ENCODE measurements around the gene LHX8. TPM values are rescaled to one million over a fixed set of nuclear protein-coding genes. Genes with fewer than 3 reads are reported as not detected.
A peak's percentile ranks its signal among the peaks of the same experiment; 100 is the strongest.

LHX8 gene
- total and polyA plus RNA-seq, 2 donors (not counting 3 experiments of a cell fraction or from before 2014, with no cell fraction given): not detected

DNA sequence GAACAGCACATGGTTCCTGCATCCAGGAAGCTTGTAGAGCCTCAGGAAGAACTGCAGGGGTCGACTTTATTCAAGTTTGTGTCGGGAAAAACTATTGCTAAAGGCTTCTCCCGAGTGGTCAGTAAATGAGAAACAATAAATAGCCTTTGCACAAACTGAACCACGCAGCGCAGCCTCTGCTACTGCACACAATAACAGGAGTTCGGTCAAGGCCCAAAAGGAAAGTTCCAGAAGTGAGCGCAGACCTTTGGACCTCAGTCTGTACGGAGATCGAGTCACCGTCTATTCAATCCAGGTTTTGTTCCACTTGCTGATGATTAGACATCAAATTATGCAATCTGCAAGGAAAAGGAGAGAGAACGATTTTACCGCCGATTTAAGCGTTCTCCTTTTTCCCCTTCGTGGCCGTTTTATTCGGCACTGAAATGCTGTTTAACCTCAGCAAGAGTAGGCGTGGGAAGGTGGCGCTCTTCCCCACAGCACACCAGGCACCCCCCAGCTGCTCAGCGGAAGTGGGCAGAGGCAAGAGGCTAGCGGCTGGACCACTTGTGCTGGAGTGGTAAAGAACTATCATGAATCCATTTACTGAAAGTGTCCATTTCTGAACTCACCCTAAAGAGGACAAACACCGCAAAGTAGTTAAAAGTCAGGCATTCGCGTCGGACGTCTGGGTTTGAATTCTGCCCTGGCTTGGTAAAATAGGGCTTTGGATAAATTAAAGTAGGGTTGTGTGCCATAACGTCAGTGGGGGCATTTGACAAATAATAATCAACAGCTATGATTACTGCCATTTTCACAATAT is 6.1 kb upstream of the LHX8 start:
- DNase-seq (ENCODE audit: low read depth, low spot score) (no peak), FAIRE-seq (no peak)
- H3K36me3 ChIP-seq (ENCODE audit: control insufficient read depth in 2 of 2, extremely low read depth in 1 of 2, insufficient read depth in 2 of 2, low read length in 2 of 2): no peaks in the 10 kb centered on the region
- no peak overlapping the region for H2AFZ ChIP-seq (ENCODE audit: low read depth, low read length)
- H3K27ac ChIP-seq (ENCODE audit: insufficient read depth, low read depth, low read length): no peak overlapping the region
- intact Hi-C loops (cut with micrococcal nuclease) (no loop called here), dilution Hi-C loops (cut with MboI; ENCODE audit: extremely low pct_ligation_motif_present, low sequenced_read_pairs) (no loop called here)
- CTCF ChIA-PET: no interaction called here
- H4K20me1 ChIP-seq (replicated peaks; ENCODE audit: control insufficient read depth, extremely low read depth, insufficient read depth, low read length): no peaks in the 10 kb centered on the region
- peaks cover 86 to 98% of the 10 kb centered on the region in 2 experiments for H3K27me3 ChIP-seq (ENCODE audit: control insufficient read depth in 2 of 2, insufficient read depth in 2 of 2, low read length in 2 of 2)
- no peak overlapping the region for H3K4me2 ChIP-seq (ENCODE audit: insufficient read depth, low read length)
- no peak overlapping the region for H3K9ac ChIP-seq (replicated peaks; ENCODE audit: extremely low read depth, insufficient read depth, low read length)
- no peak overlapping the region for H3K4me3 ChIP-seq (replicated peaks in 1 of 3; ENCODE audit: insufficient read depth in 1 of 3, low read depth in 1 of 3, low read length in 3 of 3)
- TF ChIP-seq JUN (IDR thresholded peaks at IDR 0.05; ENCODE audit: borderline replicate concordance, insufficient read depth, insufficient read length, low read depth) (no peak), GATA2 (IDR thresholded peaks at IDR 0.05; ENCODE audit: insufficient read depth, insufficient read length, low read depth, low read length) (no peak), EZH2 (IDR thresholded peaks at IDR 0.05; ENCODE audit: borderline replicate concordance, low read depth, low read length, severe bottlenecking) (peak; percentile 65), MYC (IDR thresholded peaks at IDR 0.05; ENCODE audit: low read depth, low read length) (no peak)
- TF ChIP-seq, protein P1, sequence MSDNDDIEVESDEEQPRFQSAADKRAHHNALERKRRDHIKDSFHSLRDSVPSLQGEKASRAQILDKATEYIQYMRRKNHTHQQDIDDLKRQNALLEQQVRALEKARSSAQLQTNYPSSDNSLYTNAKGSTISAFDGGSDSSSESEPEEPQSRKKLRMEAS (IDR thresholded peaks at IDR 0.05; ENCODE audit: insufficient read depth, insufficient read length): no peak
- no peaks in the 10 kb centered on the region for H3K4me1 ChIP-seq (ENCODE audit: control insufficient read depth, extremely low read depth, insufficient read depth, low read length)
- POLR2A ChIA-PET: no interaction called here
- H3K79me2 ChIP-seq (ENCODE audit: control insufficient read depth, insufficient read depth, low read length): no peaks in the 10 kb centered on the region
- no peaks in the 10 kb centered on the region for H3K9me3 ChIP-seq (replicated peaks; ENCODE audit: control insufficient read depth, insufficient read depth, low read length)
- no peaks in the 10 kb centered on the region for H3K9me1 ChIP-seq (replicated peaks; ENCODE audit: control insufficient read depth, extremely low read depth, insufficient read depth, low read length)
- no TSS peak for BruUV-seq (replicated peaks)

DNA sequence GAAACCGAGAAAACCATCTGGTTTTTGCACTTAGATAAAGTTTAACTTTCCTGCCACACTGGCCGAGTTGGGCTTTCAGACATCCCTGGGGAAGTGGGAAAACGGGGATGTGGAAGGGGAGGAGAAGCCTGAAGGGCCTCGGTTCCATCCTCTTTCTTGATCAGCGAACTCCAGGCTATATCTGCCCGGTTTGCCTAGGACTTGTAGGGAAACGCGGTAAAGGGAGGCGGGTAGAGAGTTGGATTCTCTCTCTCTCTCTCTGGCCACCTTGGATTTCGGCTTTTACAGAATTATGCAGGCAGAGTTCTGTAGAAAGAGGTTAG is 4.6 kb upstream of the LHX8 start:
- CTCF ChIA-PET: interaction anchor here (1.3 kb wide), 1 partner anchor 137 kb away, joined by 3 read pairs; no protein-coding TSS in a partner anchor
- peaks cover 95 to 99% of the 10 kb centered on the region in 2 experiments for H3K27me3 ChIP-seq (ENCODE audit: control insufficient read depth in 2 of 2, insufficient read depth in 2 of 2, low read length in 2 of 2)
- TF ChIP-seq, protein P2, sequence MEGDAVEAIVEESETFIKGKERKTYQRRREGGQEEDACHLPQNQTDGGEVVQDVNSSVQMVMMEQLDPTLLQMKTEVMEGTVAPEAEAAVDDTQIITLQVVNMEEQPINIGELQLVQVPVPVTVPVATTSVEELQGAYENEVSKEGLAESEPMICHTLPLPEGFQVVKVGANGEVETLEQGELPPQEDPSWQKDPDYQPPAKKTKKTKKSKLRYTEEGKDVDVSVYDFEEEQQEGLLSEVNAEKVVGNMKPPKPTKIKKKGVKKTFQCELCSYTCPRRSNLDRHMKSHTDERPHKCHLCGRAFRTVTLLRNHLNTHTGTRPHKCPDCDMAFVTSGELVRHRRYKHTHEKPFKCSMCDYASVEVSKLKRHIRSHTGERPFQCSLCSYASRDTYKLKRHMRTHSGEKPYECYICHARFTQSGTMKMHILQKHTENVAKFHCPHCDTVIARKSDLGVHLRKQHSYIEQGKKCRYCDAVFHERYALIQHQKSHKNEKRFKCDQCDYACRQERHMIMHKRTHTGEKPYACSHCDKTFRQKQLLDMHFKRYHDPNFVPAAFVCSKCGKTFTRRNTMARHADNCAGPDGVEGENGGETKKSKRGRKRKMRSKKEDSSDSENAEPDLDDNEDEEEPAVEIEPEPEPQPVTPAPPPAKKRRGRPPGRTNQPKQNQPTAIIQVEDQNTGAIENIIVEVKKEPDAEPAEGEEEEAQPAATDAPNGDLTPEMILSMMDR (IDR thresholded peaks at IDR 0.05; ENCODE audit: extremely low read depth in 1 of 2, insufficient read depth in 1 of 2, low read depth in 1 of 2, low read length in 2 of 2): no peak
- TF ChIP-seq FOS (IDR thresholded peaks at IDR 0.05; ENCODE audit: borderline replicate concordance, insufficient read depth, low read length): no peak
- TF ChIP-seq GATA2 (IDR thresholded peaks at IDR 0.05; ENCODE audit: insufficient read depth, insufficient read length, low read depth, low read length): no peak
- no peak for TF ChIP-seq POLR2A (IDR thresholded peaks at IDR 0.05; ENCODE audit: low read depth, low read length)
- TF ChIP-seq MYC (IDR thresholded peaks at IDR 0.05; ENCODE audit: low read depth, low read length): no peak
- TF ChIP-seq, protein P1 (IDR thresholded peaks at IDR 0.05; ENCODE audit: insufficient read depth, insufficient read length): no peak
- no peak for TF ChIP-seq JUN (IDR thresholded peaks at IDR 0.05; ENCODE audit: borderline replicate concordance, insufficient read depth, insufficient read length, low read depth)
- no peak for TF ChIP-seq POLR2AphosphoS5 (IDR thresholded peaks at IDR 0.05; ENCODE audit: insufficient read depth, low read depth, low read length)
- TF ChIP-seq EZH2 (IDR thresholded peaks at IDR 0.05; ENCODE audit: borderline replicate concordance, low read depth, low read length, severe bottlenecking): no peak
- no peaks in the 10 kb centered on the region for H3K36me3 ChIP-seq (ENCODE audit: control insufficient read depth in 2 of 2, extremely low read depth in 1 of 2, insufficient read depth in 2 of 2, low read length in 2 of 2)
- H3K9me3 ChIP-seq (replicated peaks; ENCODE audit: control insufficient read depth, insufficient read depth, low read length): no peaks in the 10 kb centered on the region
- dilution Hi-C loops (cut with MboI; ENCODE audit: extremely low pct_ligation_motif_present, low sequenced_read_pairs) (no loop called here), intact Hi-C loops (cut with micrococcal nuclease) (no loop called here)
- no peak overlapping the region for H3K9ac ChIP-seq (replicated peaks; ENCODE audit: extremely low read depth, insufficient read depth, low read length)
- H3K27ac ChIP-seq (ENCODE audit: insufficient read depth, low read depth, low read length): no peak overlapping the region
- H3K4me1 ChIP-seq (ENCODE audit: control insufficient read depth, extremely low read depth, insufficient read depth, low read length): no peaks in the 10 kb centered on the region
- DNase-seq (ENCODE audit: low read depth, low spot score) (no peak), FAIRE-seq (no peak)
- no peak overlapping the region for H2AFZ ChIP-seq (ENCODE audit: low read depth, low read length)
- H3K79me2 ChIP-seq (ENCODE audit: control insufficient read depth, insufficient read depth, low read length): no peaks in the 10 kb centered on the region
- H3K4me3 ChIP-seq (replicated peaks in 1 of 3; ENCODE audit: insufficient read depth in 1 of 3, low read depth in 1 of 3, low read length in 3 of 3): no peak overlapping the region
- H3K9me1 ChIP-seq (replicated peaks; ENCODE audit: control insufficient read depth, extremely low read depth, insufficient read depth, low read length): no peaks in the 10 kb centered on the region
- H3K4me2 ChIP-seq (ENCODE audit: insufficient read depth, low read length): no peak overlapping the region
- no peaks in the 10 kb centered on the region for H4K20me1 ChIP-seq (replicated peaks; ENCODE audit: control insufficient read depth, extremely low read depth, insufficient read depth, low read length)
- POLR2A ChIA-PET: no interaction called here
- no TSS peak for BruUV-seq (replicated peaks)
